GM23338 (cell line): ENCODE data around the gene CACNA1B. TPM values are rescaled to one million over a fixed set of nuclear protein-coding genes. Genes with fewer than 3 reads are reported as not detected.

ENCODE experiments used
- ATAC-seq: fragments of 200-7000 bp; cut with Tn5 transposase; 3 replicates; pipeline ENCODE4 v1.9.1; 2020
- DNase-seq: peaks from one replicate; pipeline ENCODE4 v3.0.0-alpha.2; 2015; ENCODE audit warnings: low spot score
- H2AFZ ChIP-seq: fragments of 200-600 bp; sonication (generic); 2 replicates; pipeline ENCODE4 v1.8.0; 2016; ENCODE audit warnings: antibody characterized with exemption, mild to moderate bottlenecking, moderate library complexity
- H3F3A ChIP-seq: fragments of 200-600 bp; sonication (generic); replicated peaks from 2 replicates; pipeline ENCODE4 v1.8.0; 2017; ENCODE audit warnings: antibody characterized with exemption, mixed run types, low read depth
- H3K27ac ChIP-seq: fragments of 200-600 bp; sonication (generic); 2 replicates; pipeline ENCODE4 v1.6.1; 2016; ENCODE audit warnings: low read depth
- H3K27me3 ChIP-seq: fragments of 200-600 bp; sonication (generic); 2 replicates; pipeline ENCODE4 v1.8.0; 2016; ENCODE audit warnings: mild to moderate bottlenecking, mixed run types, moderate library complexity; ENCODE audit not compliant: insufficient read depth
- H3K36me3 ChIP-seq: fragments of 200-600 bp; sonication (generic); 2 replicates; pipeline ENCODE4 v1.8.0; 2016; ENCODE audit warnings: mild to moderate bottlenecking; ENCODE audit not compliant: insufficient read depth
- H3K4me1 ChIP-seq: fragments of 200-600 bp; sonication (generic); 2 replicates; pipeline ENCODE4 v1.8.0; 2016; ENCODE audit warnings: mild to moderate bottlenecking, moderate library complexity; ENCODE audit not compliant: insufficient read depth
- H3K4me2 ChIP-seq: fragments of 200-600 bp; sonication (generic); 2 replicates; pipeline ENCODE4 v1.7.1; 2017; ENCODE audit warnings: mixed run types
- H3K4me3 ChIP-seq: fragments of 200-600 bp; sonication (generic); 2 replicates; pipeline ENCODE4 v1.6.1; 2016; ENCODE audit warnings: mixed run types
- H3K79me2 ChIP-seq: fragments of 200-600 bp; sonication (generic); replicated peaks from 2 replicates; pipeline ENCODE4 v1.8.0; 2017; ENCODE audit warnings: mild to moderate bottlenecking; ENCODE audit not compliant: insufficient read depth
- H3K9me2 ChIP-seq: fragments of 200-600 bp; sonication (generic); 2 replicates; pipeline ENCODE4 v1.8.0; 2017; ENCODE audit not compliant: insufficient read depth
- H4K20me1 ChIP-seq: fragments of 200-600 bp; sonication (generic); replicated peaks from 2 replicates; pipeline ENCODE4 v1.8.0; 2017; ENCODE audit warnings: mild to moderate bottlenecking; ENCODE audit not compliant: insufficient read depth
- H3K27ac Mint-ChIP-seq: 2 replicates; pipeline ENCODE4 v1.8.0; 2020; ENCODE audit warnings: inconsistent platforms, mild to moderate bottlenecking, moderate library complexity, mixed read lengths
- H3K27me3 Mint-ChIP-seq: 3 replicates; pipeline ENCODE4 v1.8.0; 2022; ENCODE audit warnings: low read depth, mild to moderate bottlenecking, moderate library complexity, mixed read lengths, inconsistent platforms; ENCODE audit not compliant: insufficient read depth, poor library complexity
- H3K36me3 Mint-ChIP-seq: 3 replicates; pipeline ENCODE4 v1.8.0; 2021; ENCODE audit warnings: low read depth, mild to moderate bottlenecking, inconsistent platforms, moderate library complexity, mixed read lengths
- H3K4me1 Mint-ChIP-seq: 3 replicates; pipeline ENCODE4 v1.8.0; 2020; ENCODE audit warnings: mild to moderate bottlenecking, inconsistent platforms, mixed read lengths
- H3K4me3 Mint-ChIP-seq: 3 replicates; pipeline ENCODE4 v1.8.0; 2021; ENCODE audit warnings: moderate library complexity, mild to moderate bottlenecking, inconsistent platforms, mixed read lengths
- H3K9me3 Mint-ChIP-seq: 3 replicates; pipeline ENCODE4 v1.8.0; 2020; ENCODE audit warnings: moderate library complexity, mild to moderate bottlenecking, inconsistent platforms, mixed read lengths
- CREB1 ChIP-seq: fragments of 250-450 bp; sonication (Bioruptor Pico); IDR thresholded peaks from 2 replicates; pipeline ENCODE4 v1.5.0; 2020; ENCODE audit warnings: low read depth, mild to moderate bottlenecking, moderate library complexity
- CTCF ChIP-seq, 2 experiments: fragments of 200-600 bp in 1 of 2; sonication (generic) in 1 of 2; conservative IDR thresholded peaks; 2 replicates each; pipeline versions ENCODE4 v1.5.1 to v1.6.1; 2016 to 2017; ENCODE audit warnings: antibody characterized with exemption in 2 of 2, low read depth in 2 of 2, mild to moderate bottlenecking in 2 of 2, moderate library complexity in 1 of 2
- ETS1 ChIP-seq: IDR thresholded peaks from 2 replicates; pipeline ENCODE4 v1.6.1; 2016; ENCODE audit warnings: antibody characterized with exemption
- EZH2 ChIP-seq: fragments of 200-600 bp; sonication (generic); IDR thresholded peaks from one replicate; pipeline ENCODE4 v1.8.0; 2017; ENCODE audit warnings: antibody characterized with exemption, mild to moderate bottlenecking, low read depth; ENCODE audit not compliant: unreplicated experiment
- EZH2phosphoT487 ChIP-seq: fragments of 200-600 bp; sonication (generic); IDR thresholded peaks from one replicate; pipeline ENCODE4 v1.8.1; 2018; ENCODE audit warnings: antibody characterized with exemption; ENCODE audit not compliant: unreplicated experiment
- JUNB ChIP-seq: IDR thresholded peaks from one replicate; pipeline ENCODE4 v1.6.1; 2016; ENCODE audit warnings: antibody characterized with exemption; ENCODE audit not compliant: unreplicated experiment
- NANOG ChIP-seq: IDR thresholded peaks from 2 replicates; pipeline ENCODE4 v1.6.1; 2016; ENCODE audit warnings: antibody characterized with exemption, borderline replicate concordance
- POLR2AphosphoS5 ChIP-seq: IDR thresholded peaks from 2 replicates; pipeline ENCODE4 v1.6.1; 2016; ENCODE audit warnings: antibody characterized with exemption, low read depth
- REST ChIP-seq: IDR thresholded peaks from one replicate; pipeline ENCODE4 v1.6.1; 2018; ENCODE audit warnings: antibody characterized with exemption; ENCODE audit not compliant: unreplicated experiment
- STAT1 ChIP-seq: IDR thresholded peaks from one replicate; pipeline ENCODE4 v1.6.1; 2016; ENCODE audit warnings: antibody characterized with exemption; ENCODE audit not compliant: unreplicated experiment
- ZNF114 ChIP-seq: fragments of 250-450 bp; sonication (Bioruptor Pico); IDR thresholded peaks from 2 replicates; pipeline ENCODE4 v1.5.0; 2020; ENCODE audit warnings: mild to moderate bottlenecking, moderate library complexity
- ZNF331 ChIP-seq: fragments of 250-450 bp; sonication (Bioruptor Pico); IDR thresholded peaks from 2 replicates; pipeline ENCODE4 v1.5.0; 2020; ENCODE audit warnings: low read depth, mild to moderate bottlenecking, moderate library complexity
- ZNF462 ChIP-seq: fragments of 250-450 bp; sonication (Bioruptor Pico); IDR thresholded peaks from 2 replicates; pipeline ENCODE4 v1.5.0; 2020; ENCODE audit warnings: mild to moderate bottlenecking, moderate library complexity
- polyA plus RNA-seq: library from polyadenylated mRNA; unstranded; fragments of >200 nt; fragmentation: Nextera tagmentation; extraction: Ambion mirVana; gene quantifications from 2 replicates; pipeline ENCODE4 v1.2.1, GENCODE V29; 2016
- total RNA-seq: library from RNA; depleted of rRNA; stranded (reverse); fragments of >200 nt; shearing (Covaris generic); gene quantifications from 2 replicates; pipeline ENCODE4 v1.2.3, GENCODE V29; 2014

CACNA1B gene
- total and polyA plus RNA-seq, 2 experiments from 2014 or later = 1.1 to 10.4 TPM

- no peaks in the 10 kb centered on the region; the same call in 1 of the 2 replicates for H3K9me2 ChIP-seq
- no peak overlapping the region for H3K4me3 ChIP-seq
- peaks cover 7% of the 10 kb centered on the region for H3K36me3 Mint-ChIP-seq
- no peak overlapping the region for H2AFZ ChIP-seq
- ATAC-seq (no peak), DNase-seq (no peak)
- H3F3A ChIP-seq = no peaks in the 10 kb centered on the region
- no peak overlapping the region for H3K27ac Mint-ChIP-seq
- H3K79me2 ChIP-seq = peaks cover 9% of the 10 kb centered on the region
- H3K4me1 ChIP-seq = no peaks in the 10 kb centered on the region
- TF ChIP-seq ZNF331 (no peak), EZH2phosphoT487 (no peak), POLR2AphosphoS5 (no peak), CREB1 (CRISPR knock-in tag) (no peak), ZNF462 (CRISPR knock-in tag) (no peak), REST (no peak), CTCF (conservative IDR thresholded peaks at IDR 0.05; ENCODE audit: low read depth in 2 of 2) (no peak), EZH2 (no peak), JUNB (no peak), NANOG (no peak), STAT1 (no peak), ETS1 (no peak), ZNF114 (CRISPR knock-in tag) (no peak)
- no peak overlapping the region for H3K4me3 Mint-ChIP-seq
- H3K9me3 Mint-ChIP-seq = no peaks in the 10 kb centered on the region
- H4K20me1 ChIP-seq = no peaks in the 10 kb centered on the region; the same call in 1 of the 2 replicates
- H3K27me3 Mint-ChIP-seq = no peaks in the 10 kb centered on the region
- no peaks in the 10 kb centered on the region for H3K27me3 ChIP-seq
- H3K4me2 ChIP-seq = no peak overlapping the region
- H3K27ac ChIP-seq = no peak overlapping the region
- H3K4me1 Mint-ChIP-seq = peaks cover 3% of the 10 kb centered on the region; the same call in 1 of the 3 replicates
- H3K36me3 ChIP-seq = peaks cover 6% of the 10 kb centered on the region; the same call in 1 of the 2 replicates
Measured at GRCh38 chr9:137963525-137963924, 85.9 kb downstream of the CACNA1B start.
